HCT116 (cell line): ENCODE data around the gene SGSM2. TPM values are rescaled to one million over a fixed set of nuclear protein-coding genes. Genes with fewer than 3 reads are reported as not detected.

Experiments
- ATAC-seq: fragments of 200-7000 bp; cut with Tn5 transposase; 2 replicates; pipeline ENCODE4 v1.9.1; 2020; ENCODE audit warnings: mild to moderate bottlenecking, moderate library complexity
- BruUV-seq: library from RNA; stranded (reverse); fragments of 400-500 nt; replicated peaks from 2 replicates; lab custom pipeline; 2021; lab: Mats Ljungman, UMichigan
- CTCF ChIA-PET: fragments of 300-600 bp; sonication (Branson Sonifier 250); formaldehyde crosslinking; loops from one replicate; lab custom pipeline; 2021; ENCODE audit warnings: antibody characterized with exemption; lab: Charles Lee
- POLR2A ChIA-PET: fragments of 300-600, 350-600 bp; sonication (Branson Sonifier 250); formaldehyde crosslinking; loops from one replicate; lab custom pipeline; 2021; ENCODE audit warnings: antibody characterized with exemption; lab: Charles Lee
- RAD21 ChIA-PET, 2 experiments: fragments of 300-600 bp; sonication (Branson Sonifier 250); formaldehyde crosslinking; loops; one replicate each; lab custom pipeline; 2023; ENCODE audit warnings: low total read pairs in 2 of 2; ENCODE audit not compliant: uncharacterized antibody in 2 of 2, unreplicated experiment in 2 of 2, low non-redundant PET in 1 of 2; lab: Charles Lee
- DNase-seq: peaks from one replicate; pipeline ENCODE4 v3.0.0-alpha.2; 2010; ENCODE audit warnings: low read depth, low spot score
- H2AFZ ChIP-seq: fragments of 200-600 bp; shearing (Covaris generic), sonication (generic); 2 replicates; pipeline ENCODE4 v1.6.1; 2017; ENCODE audit warnings: low read depth, mixed run types, mixed read lengths, antibody characterized with exemption, low read length; ENCODE audit not compliant: poor library complexity, severe bottlenecking
- H3K27ac ChIP-seq: 2 replicates; pipeline ENCODE4 v1.5.1; 2012; ENCODE audit warnings: low read depth, low read length
- H3K27me3 ChIP-seq: fragments of 200-600 bp; sonication (generic); 2 replicates; pipeline ENCODE4 v1.6.1; 2016; ENCODE audit warnings: mixed run types, low read length, mixed read lengths; ENCODE audit not compliant: insufficient read depth
- H3K36me3 ChIP-seq, 2 experiments: fragments of 200-500 bp in 1 of 2; fragments of 200-600 bp in 1 of 2; sonication (Bioruptor generic) in 1 of 2; sonication (generic) in 1 of 2; 2 replicates each; pipeline versions ENCODE4 v1.5.1 to v1.6.1; 2014 to 2016; ENCODE audit warnings: low read length in 2 of 2, inconsistent platforms in 1 of 2, mixed read lengths in 1 of 2, mixed run types in 1 of 2; ENCODE audit not compliant: insufficient read depth in 2 of 2, control insufficient read depth in 1 of 2
- H3K4me1 ChIP-seq, 2 experiments: fragments of 200-600 bp in 1 of 2; sonication (generic) in 1 of 2; 2 replicates each; pipeline versions ENCODE4 v1.5.1 to v1.6.1; 2012 to 2017; ENCODE audit warnings: low read length in 2 of 2, inconsistent platforms in 1 of 2, mild to moderate bottlenecking in 1 of 2, mixed read lengths in 1 of 2, mixed run types in 1 of 2, moderate library complexity in 1 of 2; ENCODE audit not compliant: insufficient read depth in 2 of 2, control insufficient read depth in 1 of 2
- H3K4me2 ChIP-seq: fragments of 200-600 bp; sonication (generic); 2 replicates; pipeline ENCODE4 v1.6.1; 2017; ENCODE audit warnings: mixed run types, low read length, mixed read lengths
- H3K4me3 ChIP-seq, 2 experiments: fragments of 200-600 bp in 1 of 2; sonication (generic) in 1 of 2; replicated peaks in 1 of 2; 2 replicates each; pipeline ENCODE4 v1.5.1; 2011 to 2016; ENCODE audit warnings: low read length in 2 of 2, control low read depth in 1 of 2, low read depth in 1 of 2, mild to moderate bottlenecking in 1 of 2, mixed read lengths in 1 of 2, mixed run types in 1 of 2
- H3K79me2 ChIP-seq: fragments of 200-600 bp; sonication (generic); 2 replicates; pipeline ENCODE4 v1.6.1; 2017; ENCODE audit warnings: mild to moderate bottlenecking, mixed run types, low read length, moderate library complexity, mixed read lengths; ENCODE audit not compliant: insufficient read depth
- H3K9ac ChIP-seq: fragments of 200-600 bp; sonication (generic); 2 replicates; pipeline ENCODE4 v1.6.1; 2016; ENCODE audit warnings: low read length, mixed read lengths
- H3K9me2 ChIP-seq: fragments of 200-600 bp; sonication (generic), shearing (Covaris generic); 2 replicates; pipeline ENCODE4 v1.6.1; 2017; ENCODE audit warnings: mixed run types, mild to moderate bottlenecking, moderate library complexity; ENCODE audit not compliant: insufficient read depth
- H3K9me3 ChIP-seq, 2 experiments: fragments of 200-500 bp in 1 of 2; fragments of 200-600 bp in 1 of 2; sonication (Bioruptor generic) in 1 of 2; sonication (generic) in 1 of 2; 2 replicates each; pipeline ENCODE4 v1.6.1; 2014 to 2017; ENCODE audit warnings: low read length in 2 of 2, mixed read lengths in 2 of 2, inconsistent platforms in 1 of 2, low read depth in 1 of 2, mild to moderate bottlenecking in 1 of 2, mixed run types in 1 of 2, moderate library complexity in 1 of 2; ENCODE audit not compliant: control insufficient read depth in 1 of 2, insufficient read depth in 1 of 2
- H4K20me1 ChIP-seq: fragments of 200-600 bp; sonication (generic), shearing (Covaris generic); 2 replicates; pipeline ENCODE4 v1.6.1; 2017; ENCODE audit warnings: mixed run types, mild to moderate bottlenecking, moderate library complexity; ENCODE audit not compliant: insufficient read depth
- CBX3 ChIP-seq: IDR thresholded peaks from 2 replicates; pipeline ENCODE4 v1.6.1; 2012; ENCODE audit warnings: low read depth
- CTCF ChIP-seq, 3 experiments: fragments of 200-600 bp in 1 of 3; sonication (generic) in 1 of 3; IDR thresholded peaks in 2 of 3; conservative IDR thresholded peaks in 1 of 3; 2 replicates each; pipeline ENCODE4 v1.5.1; 2012 to 2017; ENCODE audit warnings: low read depth in 2 of 3, low read length in 2 of 3, antibody characterized with exemption in 1 of 3, borderline replicate concordance in 1 of 3, control low read depth in 1 of 3, mild to moderate bottlenecking in 1 of 3, mixed read lengths in 1 of 3, mixed run types in 1 of 3, moderate library complexity in 1 of 3; ENCODE audit not compliant: insufficient read depth in 1 of 3
- EZH2 ChIP-seq: fragments of 200-600 bp; sonication (generic); IDR thresholded peaks from 2 replicates; pipeline ENCODE4 v1.6.1; 2017; ENCODE audit warnings: antibody characterized with exemption, mixed run types
- EZH2phosphoT487 ChIP-seq: fragments of 200-600 bp; IDR thresholded peaks from 2 replicates; pipeline ENCODE4 v1.6.1; 2018; ENCODE audit warnings: antibody characterized with exemption, borderline replicate concordance
- JUND ChIP-seq: IDR thresholded peaks from 2 replicates; pipeline ENCODE4 v1.6.1; 2012
- MAX ChIP-seq: IDR thresholded peaks from 2 replicates; pipeline ENCODE4 v1.6.1; 2012
- SIN3A ChIP-seq: IDR thresholded peaks from 2 replicates; pipeline ENCODE4 v1.6.1; 2012; ENCODE audit warnings: low read depth
- intact Hi-C: fragments of 100-400 bp; cut with micrococcal nuclease; formaldehyde crosslinking; loops from 2 replicates; pipeline ENCODE4 v1.10.0; 2022
- total RNA-seq: library from RNA; stranded (reverse); gene quantifications from one replicate; pipeline ENCODE4 v1.2.1, GENCODE V29; 2021; ENCODE audit not compliant: unreplicated experiment
- TF ChIP-seq, protein P1 (sequence below): IDR thresholded peaks from 2 replicates; pipeline ENCODE4 v1.6.1; 2012; ENCODE audit warnings: low read depth
- TF ChIP-seq, protein P2 (sequence below): IDR thresholded peaks from 2 replicates; pipeline ENCODE4 v1.6.1; 2011; ENCODE audit warnings: mild to moderate bottlenecking, low read length, moderate library complexity; ENCODE audit not compliant: insufficient replicate concordance; ENCODE audit errors: extremely low read depth

SGSM2 gene
- total RNA-seq, 1 experiment from 2014 or later: 68.1 TPM

- no TSS peak for BruUV-seq
Measured at GRCh38 chr17:2362416-2362815, 25.1 kb downstream of the SGSM2 start.

DNA sequence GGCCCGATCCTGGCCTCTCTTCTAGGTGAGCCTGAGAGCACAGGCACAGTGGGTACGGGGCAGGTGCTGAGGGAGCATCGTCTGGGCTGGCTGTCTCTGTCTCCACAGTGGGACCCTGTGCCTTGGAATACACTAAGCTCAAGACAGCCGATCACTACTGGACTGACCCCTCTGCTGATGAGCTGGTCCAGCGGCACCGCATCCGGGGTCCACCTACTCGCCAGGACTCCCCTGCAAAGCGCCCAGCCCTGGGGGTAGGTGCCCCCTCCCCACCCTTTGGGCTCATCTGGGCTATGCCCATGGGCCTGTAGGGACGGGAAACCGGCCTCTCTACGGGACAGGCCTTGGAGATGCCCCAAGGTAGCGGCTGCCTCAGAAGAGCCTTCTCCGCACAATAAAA lies 25.6 kb downstream of the SGSM2 start:
- no peak overlapping the region for H3K4me3 ChIP-seq
- ChIA-PET POLR2A (no interaction called here), CTCF (interaction anchor here (0.5 kb wide), 1 partner anchor 415 kb away, joined by 3 read pairs; no protein-coding TSS in a partner anchor), RAD21 (no interaction called here)
- H2AFZ ChIP-seq: no peak overlapping the region
- intact Hi-C loops: no loop called here
- H3K27me3 ChIP-seq: no peaks in the 10 kb centered on the region
- H3K9ac ChIP-seq: no peak overlapping the region
- no peak overlapping the region for H3K27ac ChIP-seq
- no peaks in the 10 kb centered on the region for H4K20me1 ChIP-seq
- no peaks in the 10 kb centered on the region for H3K9me3 ChIP-seq
- H3K4me1 ChIP-seq: peaks cover 28 to 35% of the 10 kb centered on the region in 2 experiments
- ATAC-seq (no peak), DNase-seq (no peak)
- BruUV-seq: no TSS peak
- H3K79me2 ChIP-seq: no peaks in the 10 kb centered on the region
- no peaks in the 10 kb centered on the region for H3K9me2 ChIP-seq
- no peak overlapping the region for H3K4me2 ChIP-seq
- H3K36me3 ChIP-seq: peaks cover 4 to 7% of the 10 kb centered on the region in 2 experiments; a peak in 2 of 4 replicates
- TF ChIP-seq JUND (no peak), CTCF (IDR thresholded peaks at IDR 0.05 in 2 of 3, conservative IDR thresholded peaks at IDR 0.05 in 1 of 3; ENCODE audit: borderline replicate concordance in 1 of 3, insufficient read depth in 1 of 3, low read depth in 2 of 3, low read length in 2 of 3) (no peak), CBX3 (no peak)
- TF ChIP-seq, protein P1, sequence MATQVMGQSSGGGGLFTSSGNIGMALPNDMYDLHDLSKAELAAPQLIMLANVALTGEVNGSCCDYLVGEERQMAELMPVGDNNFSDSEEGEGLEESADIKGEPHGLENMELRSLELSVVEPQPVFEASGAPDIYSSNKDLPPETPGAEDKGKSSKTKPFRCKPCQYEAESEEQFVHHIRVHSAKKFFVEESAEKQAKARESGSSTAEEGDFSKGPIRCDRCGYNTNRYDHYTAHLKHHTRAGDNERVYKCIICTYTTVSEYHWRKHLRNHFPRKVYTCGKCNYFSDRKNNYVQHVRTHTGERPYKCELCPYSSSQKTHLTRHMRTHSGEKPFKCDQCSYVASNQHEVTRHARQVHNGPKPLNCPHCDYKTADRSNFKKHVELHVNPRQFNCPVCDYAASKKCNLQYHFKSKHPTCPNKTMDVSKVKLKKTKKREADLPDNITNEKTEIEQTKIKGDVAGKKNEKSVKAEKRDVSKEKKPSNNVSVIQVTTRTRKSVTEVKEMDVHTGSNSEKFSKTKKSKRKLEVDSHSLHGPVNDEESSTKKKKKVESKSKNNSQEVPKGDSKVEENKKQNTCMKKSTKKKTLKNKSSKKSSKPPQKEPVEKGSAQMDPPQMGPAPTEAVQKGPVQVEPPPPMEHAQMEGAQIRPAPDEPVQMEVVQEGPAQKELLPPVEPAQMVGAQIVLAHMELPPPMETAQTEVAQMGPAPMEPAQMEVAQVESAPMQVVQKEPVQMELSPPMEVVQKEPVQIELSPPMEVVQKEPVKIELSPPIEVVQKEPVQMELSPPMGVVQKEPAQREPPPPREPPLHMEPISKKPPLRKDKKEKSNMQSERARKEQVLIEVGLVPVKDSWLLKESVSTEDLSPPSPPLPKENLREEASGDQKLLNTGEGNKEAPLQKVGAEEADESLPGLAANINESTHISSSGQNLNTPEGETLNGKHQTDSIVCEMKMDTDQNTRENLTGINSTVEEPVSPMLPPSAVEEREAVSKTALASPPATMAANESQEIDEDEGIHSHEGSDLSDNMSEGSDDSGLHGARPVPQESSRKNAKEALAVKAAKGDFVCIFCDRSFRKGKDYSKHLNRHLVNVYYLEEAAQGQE: no peak

More at GRCh38 chr17:2362416-2362815, 25.1 kb downstream of the SGSM2 start:
- ChIA-PET CTCF (no interaction called here), POLR2A (no interaction called here), RAD21 (no interaction called here)
- TF ChIP-seq, protein P2, sequence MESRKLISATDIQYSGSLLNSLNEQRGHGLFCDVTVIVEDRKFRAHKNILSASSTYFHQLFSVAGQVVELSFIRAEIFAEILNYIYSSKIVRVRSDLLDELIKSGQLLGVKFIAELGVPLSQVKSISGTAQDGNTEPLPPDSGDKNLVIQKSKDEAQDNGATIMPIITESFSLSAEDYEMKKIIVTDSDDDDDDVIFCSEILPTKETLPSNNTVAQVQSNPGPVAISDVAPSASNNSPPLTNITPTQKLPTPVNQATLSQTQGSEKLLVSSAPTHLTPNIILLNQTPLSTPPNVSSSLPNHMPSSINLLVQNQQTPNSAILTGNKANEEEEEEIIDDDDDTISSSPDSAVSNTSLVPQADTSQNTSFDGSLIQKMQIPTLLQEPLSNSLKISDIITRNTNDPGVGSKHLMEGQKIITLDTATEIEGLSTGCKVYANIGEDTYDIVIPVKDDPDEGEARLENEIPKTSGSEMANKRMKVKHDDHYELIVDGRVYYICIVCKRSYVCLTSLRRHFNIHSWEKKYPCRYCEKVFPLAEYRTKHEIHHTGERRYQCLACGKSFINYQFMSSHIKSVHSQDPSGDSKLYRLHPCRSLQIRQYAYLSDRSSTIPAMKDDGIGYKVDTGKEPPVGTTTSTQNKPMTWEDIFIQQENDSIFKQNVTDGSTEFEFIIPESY: no peak
- no peak for TF ChIP-seq SIN3A
- no peak for TF ChIP-seq MAX
- TF ChIP-seq EZH2phosphoT487: no peak
- no peak for TF ChIP-seq EZH2
- peaks cover 4 to 7% of the 10 kb centered on the region in 2 experiments; a peak in 2 of 4 replicates for H3K36me3 ChIP-seq
- H3K4me1 ChIP-seq: peaks cover 32 to 39% of the 10 kb centered on the region in 2 experiments
- ATAC-seq: no peak
- no peaks in the 10 kb centered on the region for H4K20me1 ChIP-seq
- no peak overlapping the region for H3K4me2 ChIP-seq
- no peak overlapping the region for H2AFZ ChIP-seq
- no peak overlapping the region for H3K9ac ChIP-seq
- intact Hi-C loops: no loop called here
- no peaks in the 10 kb centered on the region for H3K79me2 ChIP-seq
- no peaks in the 10 kb centered on the region for H3K9me3 ChIP-seq
- DNase-seq: no peak
- H3K27ac ChIP-seq: no peak overlapping the region
- H3K9me2 ChIP-seq: no peaks in the 10 kb centered on the region
- no peaks in the 10 kb centered on the region for H3K27me3 ChIP-seq
- H3K4me3 ChIP-seq: no peak overlapping the region
